GM23338 (cell line): ENCODE data around the gene CCDC50.

ENCODE experiments used
- CREB1 ChIP-seq: fragments of 250-450 bp; sonication (Bioruptor Pico); IDR thresholded peaks from 2 replicates; pipeline ENCODE4 v1.5.0; 2020; ENCODE audit warnings: low read depth, mild to moderate bottlenecking, moderate library complexity
- CTCF ChIP-seq, 2 experiments: fragments of 200-600 bp in 1 of 2; sonication (generic) in 1 of 2; conservative IDR thresholded peaks; 2 replicates each; pipeline versions ENCODE4 v1.5.1 to v1.6.1; 2016 to 2017; ENCODE audit warnings: antibody characterized with exemption in 2 of 2, low read depth in 2 of 2, mild to moderate bottlenecking in 2 of 2, moderate library complexity in 1 of 2
- EZH2 ChIP-seq: fragments of 200-600 bp; sonication (generic); IDR thresholded peaks from one replicate; pipeline ENCODE4 v1.8.0; 2017; ENCODE audit warnings: antibody characterized with exemption, mild to moderate bottlenecking, low read depth; ENCODE audit not compliant: unreplicated experiment
- EZH2phosphoT487 ChIP-seq: fragments of 200-600 bp; sonication (generic); IDR thresholded peaks from one replicate; pipeline ENCODE4 v1.8.1; 2018; ENCODE audit warnings: antibody characterized with exemption; ENCODE audit not compliant: unreplicated experiment
- JUNB ChIP-seq: IDR thresholded peaks from one replicate; pipeline ENCODE4 v1.6.1; 2016; ENCODE audit warnings: antibody characterized with exemption; ENCODE audit not compliant: unreplicated experiment
- POLR2AphosphoS5 ChIP-seq: IDR thresholded peaks from 2 replicates; pipeline ENCODE4 v1.6.1; 2016; ENCODE audit warnings: antibody characterized with exemption, low read depth
- STAT1 ChIP-seq: IDR thresholded peaks from one replicate; pipeline ENCODE4 v1.6.1; 2016; ENCODE audit warnings: antibody characterized with exemption; ENCODE audit not compliant: unreplicated experiment
- ZNF114 ChIP-seq: fragments of 250-450 bp; sonication (Bioruptor Pico); IDR thresholded peaks from 2 replicates; pipeline ENCODE4 v1.5.0; 2020; ENCODE audit warnings: mild to moderate bottlenecking, moderate library complexity
- TF ChIP-seq, protein P1 (sequence below): IDR thresholded peaks from one replicate; pipeline ENCODE4 v1.6.1; 2018; ENCODE audit warnings: antibody characterized with exemption; ENCODE audit not compliant: unreplicated experiment

GRCh38 chr3:191314109-191314728 lies 15.0 kb upstream of the CCDC50 start:
- no peak for TF ChIP-seq CTCF (conservative IDR thresholded peaks at IDR 0.05; ENCODE audit: low read depth in 2 of 2)
- TF ChIP-seq ZNF114, result no peak
- no peak for TF ChIP-seq EZH2
- TF ChIP-seq CREB1 (CRISPR knock-in tag), result no peak
- TF ChIP-seq EZH2phosphoT487, result no peak
- TF ChIP-seq POLR2AphosphoS5, result no peak
- TF ChIP-seq, protein P1, sequence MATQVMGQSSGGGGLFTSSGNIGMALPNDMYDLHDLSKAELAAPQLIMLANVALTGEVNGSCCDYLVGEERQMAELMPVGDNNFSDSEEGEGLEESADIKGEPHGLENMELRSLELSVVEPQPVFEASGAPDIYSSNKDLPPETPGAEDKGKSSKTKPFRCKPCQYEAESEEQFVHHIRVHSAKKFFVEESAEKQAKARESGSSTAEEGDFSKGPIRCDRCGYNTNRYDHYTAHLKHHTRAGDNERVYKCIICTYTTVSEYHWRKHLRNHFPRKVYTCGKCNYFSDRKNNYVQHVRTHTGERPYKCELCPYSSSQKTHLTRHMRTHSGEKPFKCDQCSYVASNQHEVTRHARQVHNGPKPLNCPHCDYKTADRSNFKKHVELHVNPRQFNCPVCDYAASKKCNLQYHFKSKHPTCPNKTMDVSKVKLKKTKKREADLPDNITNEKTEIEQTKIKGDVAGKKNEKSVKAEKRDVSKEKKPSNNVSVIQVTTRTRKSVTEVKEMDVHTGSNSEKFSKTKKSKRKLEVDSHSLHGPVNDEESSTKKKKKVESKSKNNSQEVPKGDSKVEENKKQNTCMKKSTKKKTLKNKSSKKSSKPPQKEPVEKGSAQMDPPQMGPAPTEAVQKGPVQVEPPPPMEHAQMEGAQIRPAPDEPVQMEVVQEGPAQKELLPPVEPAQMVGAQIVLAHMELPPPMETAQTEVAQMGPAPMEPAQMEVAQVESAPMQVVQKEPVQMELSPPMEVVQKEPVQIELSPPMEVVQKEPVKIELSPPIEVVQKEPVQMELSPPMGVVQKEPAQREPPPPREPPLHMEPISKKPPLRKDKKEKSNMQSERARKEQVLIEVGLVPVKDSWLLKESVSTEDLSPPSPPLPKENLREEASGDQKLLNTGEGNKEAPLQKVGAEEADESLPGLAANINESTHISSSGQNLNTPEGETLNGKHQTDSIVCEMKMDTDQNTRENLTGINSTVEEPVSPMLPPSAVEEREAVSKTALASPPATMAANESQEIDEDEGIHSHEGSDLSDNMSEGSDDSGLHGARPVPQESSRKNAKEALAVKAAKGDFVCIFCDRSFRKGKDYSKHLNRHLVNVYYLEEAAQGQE, result no peak
- TF ChIP-seq STAT1, result no peak
- no peak for TF ChIP-seq JUNB
